GM23248 (cell line): Measurements from ENCODE around the gene P2RX5. TPM values are rescaled to one million over a fixed set of nuclear protein-coding genes. Genes with fewer than 3 reads are reported as not detected.
A peak's percentile ranks its signal among the peaks of the same experiment; 100 is the strongest.

Experiments
- DNase-seq: peaks from one replicate; pipeline ENCODE4 v3.0.0-alpha.2; 2015
- H2AFZ ChIP-seq: fragments of 200-600 bp; sonication (generic); 2 replicates; pipeline ENCODE4 v1.6.1; 2016; ENCODE audit warnings: antibody characterized with exemption
- H3F3A ChIP-seq: fragments of 200-600 bp; sonication (generic); 2 replicates; pipeline ENCODE4 v1.6.1; 2016; ENCODE audit warnings: mild to moderate bottlenecking, antibody characterized with exemption, mixed run types; ENCODE audit not compliant: insufficient read depth
- H3K27ac ChIP-seq: fragments of 200-600 bp; sonication (generic); 2 replicates; pipeline ENCODE4 v1.5.1; 2016; ENCODE audit warnings: mild to moderate bottlenecking
- H3K27me3 ChIP-seq: fragments of 200-600 bp; sonication (generic); replicated peaks from 2 replicates; pipeline ENCODE4 v1.6.1; 2016; ENCODE audit warnings: mild to moderate bottlenecking; ENCODE audit not compliant: insufficient read depth
- H3K36me3 ChIP-seq: fragments of 200-600 bp; sonication (generic); 2 replicates; pipeline ENCODE4 v1.6.1; 2016; ENCODE audit warnings: low read depth, mild to moderate bottlenecking
- H3K4me1 ChIP-seq: fragments of 200-600 bp; sonication (generic); 2 replicates; pipeline ENCODE4 v1.6.1; 2016; ENCODE audit warnings: mild to moderate bottlenecking; ENCODE audit not compliant: insufficient read depth
- H3K4me2 ChIP-seq: fragments of 200-600 bp; sonication (generic); one replicate; pipeline ENCODE4 v1.6.1; 2016; ENCODE audit warnings: mild to moderate bottlenecking; ENCODE audit not compliant: unreplicated experiment
- H3K4me3 ChIP-seq: fragments of 200-600 bp; sonication (generic); 2 replicates; pipeline ENCODE4 v1.5.1; 2016; ENCODE audit warnings: mild to moderate bottlenecking
- H3K79me2 ChIP-seq: fragments of 200-600 bp; sonication (generic); 2 replicates; pipeline ENCODE4 v1.6.1; 2016; ENCODE audit warnings: mild to moderate bottlenecking; ENCODE audit not compliant: insufficient read depth
- H3K9ac ChIP-seq: fragments of 200-600 bp; sonication (generic); 2 replicates; pipeline ENCODE4 v1.6.1; 2016; ENCODE audit warnings: mild to moderate bottlenecking
- H3K9me2 ChIP-seq: fragments of 200-600 bp; sonication (generic); 2 replicates; pipeline ENCODE4 v1.6.1; 2016; ENCODE audit warnings: mixed run types, mild to moderate bottlenecking, moderate library complexity; ENCODE audit not compliant: insufficient read depth
- H3K9me3 ChIP-seq: fragments of 200-600 bp; sonication (generic); one replicate; pipeline ENCODE4 v1.6.1; 2017; ENCODE audit warnings: low read depth
- H4K20me1 ChIP-seq: fragments of 200-600 bp; sonication (generic); 2 replicates; pipeline ENCODE4 v1.6.0; 2016; ENCODE audit not compliant: insufficient read depth
- EZH2 ChIP-seq: fragments of 200-600 bp; sonication (generic); IDR thresholded peaks from 2 replicates; pipeline ENCODE4 v1.6.1; 2018; ENCODE audit warnings: antibody characterized with exemption, mild to moderate bottlenecking; ENCODE audit not compliant: insufficient read depth, poor library complexity, severe bottlenecking
- EZH2phosphoT487 ChIP-seq: fragments of 200-600 bp; sonication (generic); IDR thresholded peaks from 2 replicates; pipeline ENCODE4 v1.6.1; 2018; ENCODE audit warnings: antibody characterized with exemption, moderate library complexity, mild to moderate bottlenecking, low read depth; ENCODE audit not compliant: insufficient read depth
- WGBS, 2 experiments: methylation state at CpG; one replicate each; pipeline ENCODE4 v1.1.6; 2015 to 2017; ENCODE audit warnings: low lambda C conversion rate in 2 of 2, low coverage in 1 of 2; ENCODE audit errors: missing lambda C conversion rate in 2 of 2; 5-methylcytosine and 5-hydroxymethylcytosine counted together
- in situ Hi-C: fragments of 300-500 bp; cut with MboI; formaldehyde crosslinking; loops from 2 replicates; pipeline ENCODE4 v1.15.0; 2020
- polyA plus RNA-seq: library from polyadenylated mRNA; unstranded; fragments of >200 nt; fragmentation: Nextera tagmentation; extraction: Ambion mirVana; gene quantifications from 2 replicates; pipeline ENCODE4 v1.2.1, GENCODE V29; 2016
- total RNA-seq: library from RNA; depleted of rRNA; stranded (reverse); fragments of >200 nt; shearing (Covaris generic); gene quantifications from 2 replicates; pipeline ENCODE4 v1.2.3, GENCODE V29; 2014

P2RX5 gene
- total and polyA plus RNA-seq, 2 experiments from 2014 or later = 2.5 to 2.6 TPM

- Histone ChIP-seq H3K4me3 (no peak overlapping the region), H3K27me3 (0 out of 2 replicates have a peak, but pooled peaks cover 5% of the 10 kb centered on the region), H3K9me2 (no peaks in the 10 kb centered on the region), H3K36me3 (no peaks in the 10 kb centered on the region), H3K9ac (no peak overlapping the region), H3K79me2 (no peaks in the 10 kb centered on the region), H2AFZ (no peak overlapping the region), H3K4me2 (no peak overlapping the region), H3K9me3 (no peaks in the 10 kb centered on the region), H4K20me1 (no peaks in the 10 kb centered on the region), H3F3A (peaks cover 4% of the 10 kb centered on the region; the same call in 1 of the 2 replicates), H3K4me1 (no peaks in the 10 kb centered on the region), H3K27ac (no peak overlapping the region)
- no peak for TF ChIP-seq EZH2phosphoT487
- no peak for TF ChIP-seq EZH2
- WGBS, 2 experiments = 84 to 85% methylated on average over 31 to 43 of the region's 44 CpGs
- DNase-seq = no peak
- in situ Hi-C loops = no loop called here
These were observed 6.5 kb downstream of the P2RX5 start for GRCh38 chr17:3689262-3690093.

GRCh38 chr17:3688852-3689261, 7.1 kb downstream of the P2RX5 start:
- no peaks in the 10 kb centered on the region for H3K9me3 ChIP-seq
- TF ChIP-seq EZH2phosphoT487 (no peak), EZH2 (no peak)
- no peak overlapping the region for H2AFZ ChIP-seq
- H3F3A ChIP-seq = peaks cover 4% of the 10 kb centered on the region; the same call in 1 of the 2 replicates
- no peaks in the 10 kb centered on the region for H3K9me2 ChIP-seq
- in situ Hi-C loops = no loop called here
- no peaks in the 10 kb centered on the region for H3K79me2 ChIP-seq
- no peak overlapping the region for H3K27ac ChIP-seq
- H3K4me2 ChIP-seq = no peak overlapping the region
- no peaks in the 10 kb centered on the region for H3K4me1 ChIP-seq
- no peaks in the 10 kb centered on the region for H3K36me3 ChIP-seq
- H3K27me3 ChIP-seq = 0 out of 2 replicates have a peak, but pooled peaks cover 10% of the 10 kb centered on the region
- no peak overlapping the region for H3K9ac ChIP-seq
- H3K4me3 ChIP-seq = no peak overlapping the region
- no peaks in the 10 kb centered on the region for H4K20me1 ChIP-seq
- no peak for DNase-seq
- 71 to 75% methylated on average over 11 to 14 of the region's 14 CpGs for WGBS, 2 experiments

- H3K4me3 ChIP-seq = no peak overlapping the region
- DNase-seq = peak; percentile 39
- no peak for TF ChIP-seq EZH2
- TF ChIP-seq EZH2phosphoT487 = no peak
- 0 out of 2 replicates have a peak, but pooled peaks cover 10% of the 10 kb centered on the region for H3K27me3 ChIP-seq
- H3K4me2 ChIP-seq = no peak overlapping the region
- no peaks in the 10 kb centered on the region for H3K4me1 ChIP-seq
- 53 to 56% methylated on average over 19 of the region's 19 CpGs for WGBS, 2 experiments
- no peaks in the 10 kb centered on the region for H3K36me3 ChIP-seq
- H3K27ac ChIP-seq = no peak overlapping the region
- no peaks in the 10 kb centered on the region for H3K9me2 ChIP-seq
- H2AFZ ChIP-seq = no peak overlapping the region
- no peaks in the 10 kb centered on the region for H3K9me3 ChIP-seq
- no peaks in the 10 kb centered on the region for H4K20me1 ChIP-seq
- no peak overlapping the region for H3K9ac ChIP-seq
- in situ Hi-C loops = no loop called here
- H3F3A ChIP-seq = peaks cover 2% of the 10 kb centered on the region; the same call in 1 of the 2 replicates
- no peaks in the 10 kb centered on the region for H3K79me2 ChIP-seq
These were observed 7.9 kb downstream of the P2RX5 start for GRCh38 chr17:3688027-3688553.

DNA sequence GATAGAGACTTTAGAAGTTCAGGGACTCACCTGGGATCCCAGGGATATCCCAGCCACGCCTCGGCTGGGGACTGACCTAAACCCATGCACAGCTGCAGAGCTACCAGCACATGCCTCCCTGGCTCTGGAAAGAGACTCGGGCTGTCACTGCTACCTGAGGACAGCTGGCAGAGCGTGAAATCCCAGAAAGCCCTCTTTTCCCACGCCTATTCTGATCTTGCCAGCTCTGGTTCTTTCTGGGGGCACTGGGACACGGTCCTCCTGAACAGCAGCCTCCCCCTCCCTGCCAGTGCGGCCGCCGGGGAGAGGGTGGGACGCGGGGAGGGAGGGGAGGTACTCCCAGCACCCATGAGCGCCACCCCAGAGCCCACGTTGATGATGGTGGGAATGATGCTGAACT, 10.8 kb downstream of the P2RX5 start:
- DNase-seq = no peak
- no peak for TF ChIP-seq EZH2
- no peak for TF ChIP-seq EZH2phosphoT487
- no peak overlapping the region for H3K4me2 ChIP-seq
- no peaks in the 10 kb centered on the region for H4K20me1 ChIP-seq
- peaks cover 16% of the 10 kb centered on the region; the same call in 1 of the 2 replicates for H3K27me3 ChIP-seq
- H2AFZ ChIP-seq = no peak overlapping the region
- H3K9ac ChIP-seq = no peak overlapping the region
- in situ Hi-C loops = no loop called here
- H3K9me2 ChIP-seq = no peaks in the 10 kb centered on the region
- no peaks in the 10 kb centered on the region for H3K9me3 ChIP-seq
- no peaks in the 10 kb centered on the region for H3K79me2 ChIP-seq
- WGBS, 2 experiments = 23 to 43% methylated on average over 8 to 12 of the region's 13 CpGs
- no peaks in the 10 kb centered on the region for H3F3A ChIP-seq
- H3K4me3 ChIP-seq = no peak overlapping the region
- no peaks in the 10 kb centered on the region for H3K36me3 ChIP-seq
- no peak overlapping the region for H3K27ac ChIP-seq
- H3K4me1 ChIP-seq = no peaks in the 10 kb centered on the region
